HL-60/S4 (cell line): ENCODE data around the gene GPR87.

Experiments used
- in situ Hi-C: fragments of 300-500 bp; cut with MboI; formaldehyde crosslinking; loops from 2 replicates; pipeline ENCODE4 v1.14.3; 2022; ENCODE audit warnings: low sequenced_read_pairs

The GPR87 gene, protein sequence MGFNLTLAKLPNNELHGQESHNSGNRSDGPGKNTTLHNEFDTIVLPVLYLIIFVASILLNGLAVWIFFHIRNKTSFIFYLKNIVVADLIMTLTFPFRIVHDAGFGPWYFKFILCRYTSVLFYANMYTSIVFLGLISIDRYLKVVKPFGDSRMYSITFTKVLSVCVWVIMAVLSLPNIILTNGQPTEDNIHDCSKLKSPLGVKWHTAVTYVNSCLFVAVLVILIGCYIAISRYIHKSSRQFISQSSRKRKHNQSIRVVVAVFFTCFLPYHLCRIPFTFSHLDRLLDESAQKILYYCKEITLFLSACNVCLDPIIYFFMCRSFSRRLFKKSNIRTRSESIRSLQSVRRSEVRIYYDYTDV

DNA sequence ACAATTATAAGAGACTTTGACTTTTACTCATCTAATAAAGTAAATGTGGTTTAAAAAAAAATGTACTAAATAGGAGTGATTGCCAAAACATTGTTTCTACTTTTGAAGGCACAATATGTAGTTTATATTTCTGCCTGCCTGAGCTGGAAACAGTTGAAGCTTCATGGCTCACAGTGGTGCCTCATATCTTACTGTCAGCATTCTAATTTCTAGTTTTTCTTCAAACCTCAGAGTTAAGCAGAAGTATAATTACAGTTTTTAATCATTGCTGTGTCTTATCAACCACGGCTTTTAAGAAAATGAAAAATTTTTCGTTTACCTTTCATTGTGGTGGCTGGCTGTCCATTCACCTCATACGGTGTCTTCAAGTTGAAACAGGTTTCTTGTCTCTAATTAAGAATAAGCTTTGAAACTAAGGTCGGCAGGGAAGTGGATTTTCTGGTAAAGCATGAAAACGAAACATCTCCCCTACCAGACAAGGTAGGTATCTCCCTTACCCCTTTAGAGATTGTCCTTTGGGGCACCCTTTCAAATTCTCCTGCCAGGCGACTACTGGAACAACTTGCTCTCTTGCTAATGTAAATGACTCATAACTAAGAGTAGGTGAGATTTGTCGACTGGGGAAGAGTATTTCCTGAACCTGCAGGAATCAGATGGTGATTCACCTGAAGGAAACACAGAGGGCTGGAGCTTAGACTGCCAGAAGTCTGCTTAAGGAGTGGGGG is at the start of gene GPR87:
TSS of gene GPR87 (minus strand) at position 554 of the 725 bp plus-strand sequence. CDS start 16,720 bp downstream, outside the sequence.
- in situ Hi-C loops: no loop called here

DNA sequence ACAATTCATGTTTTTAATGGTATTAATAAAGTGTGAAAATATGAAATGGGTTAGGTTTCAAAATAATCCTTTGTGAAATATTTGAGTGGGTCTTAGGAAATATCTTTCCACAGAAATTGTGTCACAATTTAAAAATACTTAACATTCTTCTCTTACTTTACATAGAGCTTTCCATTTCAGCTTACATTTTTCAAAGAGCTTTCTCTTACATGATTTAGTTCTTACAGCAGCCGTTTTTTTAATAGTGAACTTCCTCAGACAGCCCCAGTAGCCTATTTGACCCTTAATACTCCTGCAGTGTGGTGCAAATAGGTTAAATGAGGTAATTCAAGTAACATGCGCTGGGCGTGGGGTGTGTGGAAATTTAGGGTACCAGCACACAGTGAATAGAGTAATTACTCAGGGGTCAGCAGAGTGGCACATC is 46.1 kb upstream of the GPR87 start:
- in situ Hi-C loops: no loop called here

DNA sequence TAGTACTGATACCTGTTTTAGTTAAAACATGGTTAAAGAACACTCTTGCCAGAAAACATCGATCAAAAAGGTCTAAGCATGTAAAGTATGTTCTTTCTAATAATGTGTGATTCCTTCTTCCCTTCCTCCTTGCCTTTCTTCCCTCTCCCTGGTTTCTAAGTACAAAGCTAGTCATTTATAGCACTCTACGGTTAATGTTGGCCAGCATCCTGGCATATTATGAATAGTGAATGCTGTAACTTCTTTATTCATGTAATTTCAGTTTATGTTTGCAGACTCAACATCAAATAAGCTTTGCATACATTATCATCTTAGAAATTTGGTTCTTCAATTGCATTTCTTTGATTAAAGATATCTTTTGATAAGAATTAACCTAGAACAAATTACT is 40.8 kb upstream of the GPR87 start:
- in situ Hi-C loops: no loop called here

DNA sequence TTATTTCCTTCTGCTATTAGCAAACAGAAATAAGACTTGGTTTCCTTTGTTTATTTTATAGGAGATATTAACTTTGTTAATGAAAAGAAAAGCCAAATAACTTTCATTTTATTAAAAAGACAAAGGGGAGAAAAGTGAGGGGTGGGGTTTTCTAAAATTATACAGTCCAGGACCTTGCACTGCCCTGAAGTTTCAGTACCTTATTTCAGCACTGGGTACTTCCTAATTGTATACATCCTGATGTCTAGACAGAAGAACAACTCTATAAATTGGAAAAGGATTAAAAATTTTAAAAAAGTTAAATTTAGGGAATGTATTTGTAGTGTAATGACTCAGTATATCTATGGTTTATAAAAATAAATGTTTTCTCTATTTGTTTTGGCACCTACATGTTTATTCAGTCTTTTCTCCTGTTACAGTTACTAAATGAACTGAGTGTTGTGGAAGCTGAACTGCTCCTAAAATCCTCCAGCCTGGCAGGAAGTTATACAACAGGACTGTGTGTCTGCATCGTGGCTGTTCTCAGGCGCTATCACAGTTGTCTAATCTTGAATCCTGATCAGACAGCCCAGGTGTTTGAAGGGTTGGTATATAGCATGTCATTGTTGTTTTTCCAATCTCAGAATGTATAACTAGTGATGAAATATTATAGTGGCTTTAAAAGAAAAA is 40.3 kb upstream of the GPR87 start:
- in situ Hi-C loops: no loop called here

DNA sequence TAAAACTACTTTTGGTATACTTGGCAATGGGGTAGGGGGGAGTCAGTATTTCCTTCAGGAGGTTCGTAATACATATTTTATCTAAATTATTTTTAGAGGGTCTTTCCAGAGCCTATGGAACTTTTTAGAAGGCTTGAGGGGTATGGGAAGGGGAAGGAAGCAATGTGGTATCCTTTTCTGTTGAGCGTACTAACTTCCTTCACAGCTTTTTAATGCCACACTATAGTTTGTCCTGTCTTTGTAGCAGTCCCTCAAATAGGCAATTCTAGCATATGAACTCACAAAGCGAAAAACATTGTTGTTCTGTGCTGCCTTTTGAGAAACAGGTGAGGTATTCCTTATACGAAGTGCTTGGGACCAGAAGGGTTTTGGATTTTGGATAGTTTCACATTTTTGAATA is 35.0 kb upstream of the GPR87 start:
- in situ Hi-C loops: no loop called here

DNA sequence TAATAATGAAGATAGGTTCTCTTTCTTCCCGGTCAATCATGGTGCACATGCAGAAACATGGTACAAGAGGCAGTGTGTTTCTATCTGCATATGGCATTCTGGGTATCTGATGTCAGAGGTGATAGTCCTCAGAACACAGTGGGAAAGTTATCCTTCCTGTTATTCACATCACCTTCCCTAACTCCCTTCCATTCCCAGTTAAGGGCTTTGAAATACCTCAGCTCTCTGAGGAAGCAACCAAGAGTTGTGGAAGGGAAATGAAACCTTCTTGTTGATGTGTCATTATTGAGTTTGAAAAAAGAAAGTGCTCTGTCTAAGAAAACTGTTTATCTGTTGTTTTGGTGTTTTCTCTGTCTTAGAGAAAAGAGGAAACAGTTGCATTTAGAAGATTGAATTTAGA is 34.6 kb upstream of the GPR87 start:
- in situ Hi-C loops: no loop called here

DNA sequence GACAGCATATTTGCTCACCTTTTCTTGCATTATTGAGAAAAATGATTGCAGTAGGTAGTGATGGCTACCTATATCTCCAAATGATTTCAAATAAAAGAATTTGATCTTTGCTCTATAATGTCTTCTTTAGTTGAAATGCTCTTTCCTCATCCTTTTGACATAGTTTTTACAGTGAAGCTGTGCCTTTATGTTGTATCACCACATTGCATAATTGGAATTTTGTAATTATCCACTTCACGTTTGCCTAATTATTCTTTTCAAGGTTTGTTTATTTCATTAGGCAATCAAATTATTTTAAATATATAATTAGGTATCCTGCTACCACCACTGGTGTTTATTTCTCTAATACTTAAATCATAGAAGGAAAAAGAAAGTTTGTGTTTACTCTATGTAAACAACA is 34.0 kb upstream of the GPR87 start:
- in situ Hi-C loops: no loop called here

DNA sequence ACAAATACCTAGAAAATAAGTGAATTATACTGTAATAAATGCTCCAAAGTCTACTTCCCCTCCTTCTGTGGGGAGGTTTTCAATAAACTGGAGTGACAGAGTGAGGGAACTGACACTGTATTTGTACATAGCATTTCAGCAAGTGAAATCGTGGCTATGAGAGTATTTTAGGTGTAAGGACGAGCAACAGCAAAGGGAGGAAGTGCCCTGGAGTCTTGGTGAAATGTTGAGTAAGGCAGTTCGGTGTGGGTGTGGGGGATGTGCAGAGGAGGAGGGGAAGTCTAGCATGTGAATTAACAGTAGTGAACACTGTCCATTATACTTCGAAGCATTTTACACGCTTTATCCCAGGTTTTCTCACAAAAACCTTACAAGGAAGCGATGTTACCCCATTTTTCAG is 30.8 kb upstream of the GPR87 start:
- in situ Hi-C loops: no loop called here

DNA sequence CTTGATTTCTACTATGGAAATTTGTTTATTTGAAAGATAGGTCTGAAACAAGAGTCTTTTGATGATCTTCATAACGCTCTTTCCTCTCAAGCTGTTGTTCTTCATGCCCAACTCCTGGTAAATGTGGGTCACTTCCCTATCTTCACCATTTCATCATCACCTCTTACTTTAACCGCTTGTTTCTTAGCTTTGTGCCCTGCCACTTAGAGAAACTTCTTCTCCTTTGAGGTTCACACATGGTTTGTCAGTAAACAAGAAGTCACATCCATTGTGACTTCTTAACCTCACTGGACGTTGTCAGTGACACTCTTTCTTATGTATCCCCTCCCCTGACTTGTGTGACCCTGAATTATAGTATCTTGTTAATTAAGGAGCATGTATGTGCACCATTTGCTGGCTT is 29.7 kb upstream of the GPR87 start:
- in situ Hi-C loops: no loop called here

DNA sequence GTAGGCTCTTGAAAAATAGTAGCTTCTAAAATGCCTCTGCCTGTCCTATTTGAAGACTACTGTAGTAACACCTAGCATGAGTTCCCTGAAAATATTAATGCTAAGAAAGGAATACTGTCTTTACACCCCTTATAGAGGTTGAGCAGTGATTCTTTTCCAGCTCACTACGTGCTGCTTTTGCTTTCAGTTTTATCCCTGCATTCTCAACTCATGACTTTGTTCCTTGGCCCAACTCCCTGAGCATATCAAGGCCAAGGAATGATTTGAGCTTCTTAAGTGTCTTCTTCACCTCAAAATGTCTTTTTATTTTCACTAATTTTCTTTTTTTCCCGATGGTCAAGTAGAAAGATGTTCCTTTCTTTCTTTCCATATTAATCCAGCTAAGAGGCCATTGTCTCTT is 29.2 kb upstream of the GPR87 start:
- in situ Hi-C loops: no loop called here

DNA sequence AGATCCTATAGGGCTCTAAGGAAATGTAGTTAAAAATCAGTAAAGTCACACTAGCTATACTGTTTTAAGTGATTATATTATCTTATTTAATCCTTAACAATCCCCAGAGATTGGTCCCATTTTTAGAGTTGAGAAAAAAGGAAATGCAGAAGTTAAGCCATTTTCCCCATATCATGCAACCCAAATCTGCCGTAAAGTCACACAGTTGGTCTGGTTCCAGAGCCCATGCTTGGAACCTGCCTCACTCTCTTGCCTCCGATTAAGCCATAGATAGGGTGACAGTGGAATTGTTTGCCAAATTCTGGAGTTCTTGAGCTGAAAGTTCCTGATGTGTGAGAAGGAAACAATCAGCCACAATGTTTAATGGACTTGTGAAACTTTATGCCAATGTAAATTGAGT is 15.1 kb upstream of the GPR87 start:
- in situ Hi-C loops: no loop called here

DNA sequence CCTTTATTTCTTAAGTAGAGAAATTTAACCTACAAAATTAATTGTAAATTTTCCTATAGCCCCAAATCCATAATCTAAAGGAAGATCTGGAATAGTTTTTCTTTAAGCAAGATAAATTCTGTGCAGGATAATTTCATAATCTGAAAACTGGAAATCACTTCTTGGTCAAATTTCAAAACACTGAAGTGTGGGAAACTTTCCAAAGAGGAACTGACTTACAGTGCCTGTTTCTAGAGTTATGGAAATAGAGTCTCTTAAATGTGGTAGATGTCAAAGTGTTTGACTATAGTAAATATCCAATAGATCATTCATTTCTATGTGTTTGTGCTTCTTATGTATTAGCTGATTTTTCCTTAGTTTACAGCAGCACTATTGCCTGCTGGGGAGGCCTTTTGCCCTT is 14.3 kb upstream of the GPR87 start:
- in situ Hi-C loops: no loop called here

DNA sequence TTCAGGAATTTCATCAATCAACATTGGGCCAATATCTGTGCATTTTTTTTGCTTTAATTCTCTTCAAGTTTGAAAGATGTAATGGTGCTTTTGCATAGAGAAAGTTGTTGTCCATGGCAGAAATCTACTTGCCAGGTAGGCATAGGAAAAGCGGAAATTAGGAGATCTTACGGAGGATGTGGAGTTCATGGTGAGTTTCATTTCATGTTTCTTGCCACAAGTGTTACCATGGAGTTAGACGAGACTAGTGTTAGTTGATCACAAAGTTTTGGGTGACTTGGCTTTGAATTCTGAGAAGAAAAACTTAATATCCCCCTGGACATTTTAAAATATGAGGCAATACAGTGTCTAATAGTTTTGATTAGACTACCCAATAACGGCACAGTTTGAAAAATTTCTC is 13.8 kb upstream of the GPR87 start:
- in situ Hi-C loops: no loop called here

DNA sequence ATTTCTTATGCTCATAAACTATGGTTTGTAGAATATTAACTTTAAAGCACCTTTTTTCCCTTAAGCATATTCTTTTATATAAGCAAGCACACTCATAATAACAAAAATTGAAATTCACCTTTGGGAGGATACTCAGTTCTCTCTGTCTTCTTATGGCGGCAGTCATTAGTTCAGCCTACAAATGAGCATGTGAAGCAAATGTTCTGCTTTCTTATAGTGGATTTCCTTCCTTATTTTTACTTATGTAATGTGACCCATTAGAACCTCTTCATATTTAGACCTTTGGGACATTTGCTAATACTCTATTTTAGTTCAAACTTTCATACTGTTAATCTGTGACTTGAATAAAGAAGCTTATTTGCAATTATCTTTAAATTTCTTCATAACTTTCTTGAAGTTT is 12.7 kb upstream of the GPR87 start, which contains the start of gene P2RY13:
TSS of gene P2RY13 (minus strand) at position 187 of the 400 bp plus-strand sequence. CDS start at position 166, 21 bp downstream.
- in situ Hi-C loops: no loop called here

DNA sequence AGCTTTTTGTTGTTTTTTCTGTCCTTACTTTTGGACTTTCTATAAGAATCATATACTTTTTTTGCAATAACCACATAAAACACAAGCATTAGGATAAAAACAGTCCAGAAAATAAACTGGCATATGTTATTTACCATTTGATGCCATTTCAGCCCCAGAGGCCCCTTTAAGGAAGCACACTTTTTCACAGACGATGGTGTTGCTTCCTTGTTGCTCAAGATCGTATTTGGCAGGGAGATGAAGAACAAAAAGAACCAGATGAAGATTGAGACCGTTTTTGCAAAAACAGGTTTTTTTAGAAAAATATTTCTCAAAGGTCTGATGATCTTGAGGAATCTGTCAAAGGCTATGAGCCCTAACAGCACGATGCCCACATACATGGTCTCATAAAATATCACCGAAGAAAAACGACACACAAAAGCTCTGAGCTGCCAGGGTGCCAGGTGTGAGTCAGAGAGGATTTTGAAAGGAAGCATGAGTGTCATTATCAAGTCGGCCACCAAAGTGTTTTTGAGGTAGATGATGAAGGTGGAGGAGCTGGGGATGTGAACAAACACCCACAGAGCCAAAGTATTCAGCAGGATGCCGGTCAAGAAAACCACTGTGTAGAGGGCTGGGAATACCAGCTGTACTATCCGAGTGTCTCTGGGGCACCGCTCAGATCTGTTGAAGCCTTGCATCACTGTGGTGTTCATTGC is 11.8 kb upstream of the GPR87 start:
- in situ Hi-C loops: no loop called here

DNA sequence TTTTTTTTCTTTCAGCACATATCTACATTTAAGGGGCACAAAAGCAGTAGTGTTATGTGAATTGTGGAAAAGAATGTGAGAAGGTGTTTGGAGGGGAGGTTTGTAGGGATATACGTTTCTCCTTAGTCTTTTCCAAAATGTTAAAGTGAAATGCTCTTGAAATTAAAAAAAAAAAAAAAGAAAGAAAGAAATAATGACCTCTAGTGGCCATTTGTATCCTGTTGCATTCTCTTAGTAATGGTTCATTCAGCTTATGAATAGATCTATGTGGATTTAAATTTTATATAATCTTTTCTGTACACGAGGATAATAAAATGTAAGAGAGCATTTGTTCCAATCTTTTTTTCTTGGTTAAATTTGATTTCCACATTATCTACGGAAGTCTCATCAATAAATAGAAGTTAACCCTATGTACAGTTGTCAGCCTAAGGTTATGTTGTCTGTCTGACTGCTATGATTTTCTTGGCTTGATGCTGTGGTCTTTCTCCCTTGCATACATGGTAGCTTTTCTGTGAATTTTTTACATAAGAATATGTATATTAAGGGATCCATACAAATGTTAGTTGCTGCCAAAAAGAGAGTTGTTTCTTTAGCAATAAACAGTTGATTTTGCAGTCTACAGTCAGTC is 11.1 kb upstream of the GPR87 start:
- in situ Hi-C loops: no loop called here

DNA sequence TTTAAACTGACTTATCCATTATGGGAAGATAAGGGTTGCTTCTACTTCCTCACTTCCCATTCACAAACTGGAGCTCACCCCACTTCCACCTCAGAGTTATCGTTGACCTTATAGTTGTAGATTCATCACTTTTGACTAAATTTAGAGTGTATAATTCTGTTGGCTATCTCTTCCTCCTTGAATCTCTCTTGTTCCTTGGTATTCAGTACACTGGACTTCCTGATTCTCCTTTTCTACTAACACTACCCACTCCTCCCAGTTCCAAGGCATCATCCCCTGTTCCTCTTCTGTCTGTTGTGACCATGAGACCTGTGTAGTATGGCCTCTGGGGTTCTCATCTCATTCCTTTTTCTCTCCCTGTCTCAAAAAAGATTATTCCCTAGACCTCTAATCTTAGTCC is 5.9 kb upstream of the GPR87 start:
- in situ Hi-C loops: no loop called here

DNA sequence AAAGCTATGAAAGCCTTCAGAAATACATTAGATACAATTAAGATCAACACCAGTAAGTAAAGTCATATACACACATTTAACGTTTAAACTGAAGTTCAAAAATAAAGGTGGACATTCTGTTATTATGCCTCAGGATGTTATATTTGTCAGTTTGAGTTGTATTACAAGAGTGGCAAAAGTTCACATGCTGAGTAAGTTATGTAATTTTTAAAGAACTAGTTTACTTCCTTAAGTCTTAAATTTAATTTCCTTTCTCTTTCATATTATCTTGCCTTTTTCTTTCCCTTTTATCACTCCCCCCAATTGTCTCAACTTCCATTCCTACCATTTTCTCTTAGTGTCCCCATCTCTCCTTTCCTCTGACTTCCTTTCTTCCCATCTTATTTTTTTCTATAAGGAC is 4.9 kb upstream of the GPR87 start:
- in situ Hi-C loops: no loop called here

DNA sequence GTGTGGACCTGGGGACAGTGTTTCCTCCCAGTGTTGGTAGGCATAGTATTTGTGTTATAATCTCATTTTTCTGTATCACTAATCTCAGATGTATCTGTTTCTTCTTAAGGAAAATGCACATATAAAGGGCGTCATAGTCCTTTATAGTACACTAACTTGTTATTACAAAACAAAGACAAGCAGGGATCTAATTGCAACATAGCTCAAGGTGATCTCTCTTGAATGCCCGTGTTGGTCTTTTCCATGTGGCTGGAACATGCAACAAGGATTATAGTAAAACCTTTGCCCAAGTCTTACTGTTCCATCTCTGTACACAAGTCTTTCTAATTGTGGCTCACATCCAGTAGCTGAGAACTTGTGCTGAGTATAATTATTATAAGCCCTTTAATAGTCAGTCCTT is 3.5 kb upstream of the GPR87 start:
- in situ Hi-C loops: no loop called here

DNA sequence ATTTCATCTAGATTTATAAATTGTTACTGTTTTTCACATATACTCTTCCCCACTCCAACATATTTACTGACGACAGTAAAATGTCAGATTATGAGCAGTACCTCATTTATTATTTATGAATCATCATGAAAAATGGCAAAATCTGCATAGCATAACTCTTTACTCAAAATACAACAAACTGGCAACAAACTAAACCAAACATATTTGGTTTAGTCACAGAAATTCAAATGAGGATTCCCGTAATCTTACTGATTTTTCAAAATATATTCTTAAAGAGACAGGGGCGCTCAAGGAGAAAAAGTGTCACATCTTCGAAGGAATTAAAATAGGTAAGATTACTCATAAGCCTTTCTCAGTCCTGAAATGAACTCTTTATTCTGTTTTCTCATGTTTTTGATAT is 3.0 kb upstream of the GPR87 start:
- in situ Hi-C loops: no loop called here

DNA sequence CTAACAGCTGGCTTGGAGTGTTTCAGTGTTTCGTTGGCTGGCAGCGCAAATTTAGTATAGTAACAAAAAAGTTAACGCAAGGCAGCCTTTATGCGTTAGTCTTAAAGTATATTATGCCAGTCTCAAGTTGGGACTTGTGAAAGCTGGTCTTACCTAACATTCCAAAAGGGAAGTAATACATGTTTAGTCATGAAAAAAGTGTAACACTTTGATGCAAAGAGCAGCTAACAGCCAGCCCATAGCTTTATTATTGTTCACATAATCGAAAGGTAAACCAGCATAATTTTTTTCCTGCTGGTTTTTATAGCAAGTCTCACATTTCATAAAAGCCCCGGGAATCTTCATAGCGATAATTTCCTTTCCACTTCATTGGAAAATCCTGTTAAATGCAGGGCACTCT is 2.4 kb upstream of the GPR87 start:
- in situ Hi-C loops: no loop called here
